NCI-H2196 (cell line): Measurements from ENCODE around the gene HTRA2.

Experiments
- DNase-seq: peaks from one replicate; lab custom pipeline; 2025; ENCODE audit not compliant: unreplicated experiment; lab: John Stamatoyannopoulos, UW

HTRA2 gene

GRCh38 chr2:74515271-74515980 lies 14.3 kb upstream of the HTRA2 start:
- no peak for DNase-seq

GRCh38 chr2:74515981-74516633 lies 13.6 kb upstream of the HTRA2 start:
- no peak for DNase-seq

- DNase-seq: no peak
These were observed 13.1 kb upstream of the HTRA2 start for GRCh38 chr2:74516650-74517049.

- no peak for DNase-seq
These were observed 7.2 kb upstream of the HTRA2 start for GRCh38 chr2:74522516-74522915.

GRCh38 chr2:74524005-74524404 lies 5.7 kb upstream of the HTRA2 start:
- DNase-seq: no peak

- no peak for DNase-seq
These were observed 4.6 kb upstream of the HTRA2 start for GRCh38 chr2:74524955-74525716.

GRCh38 chr2:74525717-74526648 lies 3.8 kb upstream of the HTRA2 start, which contains the start of gene DQX1:
TSS of gene DQX1 (minus strand) at chr2:74526231. CDS start at chr2:74525729, 502 bp downstream.
- DNase-seq: no peak

- no peak for DNase-seq
These were observed 3.0 kb upstream of the HTRA2 start for GRCh38 chr2:74526649-74527230.

GRCh38 chr2:74527741-74528140 lies 2.0 kb upstream of the HTRA2 start:
- DNase-seq: no peak

- no peak for DNase-seq
These were observed 955 bp upstream of the HTRA2 start for GRCh38 chr2:74528600-74529356.

- DNase-seq: no peak
These were observed 780 bp downstream of the HTRA2 start for GRCh38 chr2:74530239-74531187.

- DNase-seq: no peak
These were observed 1.9 kb downstream of the HTRA2 start for GRCh38 chr2:74531666-74532065.

GRCh38 chr2:74532222-74532621 lies 2.5 kb downstream of the HTRA2 start:
- no peak for DNase-seq

GRCh38 chr2:74533464-74533863 lies 3.7 kb downstream of the HTRA2 start:
- DNase-seq: no peak

- no peak for DNase-seq
These were observed 4.7 kb downstream of the HTRA2 start for GRCh38 chr2:74534411-74534810.

- no peak for DNase-seq
These were observed 5.8 kb downstream of the HTRA2 start for GRCh38 chr2:74535440-74535965.

- DNase-seq: no peak
These were observed 6.6 kb downstream of the HTRA2 start for GRCh38 chr2:74536166-74536950.

- no peak for DNase-seq
These were observed 7.4 kb downstream of the HTRA2 start for GRCh38 chr2:74537140-74537539.
